Measurements from ENCODE around the gene CMTR1. TPM values are rescaled to one million over a fixed set of nuclear protein-coding genes. Genes with fewer than 3 reads are reported as not detected.
A peak's percentile ranks its signal among the peaks of the same experiment; 100 is the strongest.

The CMTR1 gene
- polyA plus RNA-seq, 1 of the 3 experiments (the other 2 are of a cell fraction), result 19.8 TPM

DNA sequence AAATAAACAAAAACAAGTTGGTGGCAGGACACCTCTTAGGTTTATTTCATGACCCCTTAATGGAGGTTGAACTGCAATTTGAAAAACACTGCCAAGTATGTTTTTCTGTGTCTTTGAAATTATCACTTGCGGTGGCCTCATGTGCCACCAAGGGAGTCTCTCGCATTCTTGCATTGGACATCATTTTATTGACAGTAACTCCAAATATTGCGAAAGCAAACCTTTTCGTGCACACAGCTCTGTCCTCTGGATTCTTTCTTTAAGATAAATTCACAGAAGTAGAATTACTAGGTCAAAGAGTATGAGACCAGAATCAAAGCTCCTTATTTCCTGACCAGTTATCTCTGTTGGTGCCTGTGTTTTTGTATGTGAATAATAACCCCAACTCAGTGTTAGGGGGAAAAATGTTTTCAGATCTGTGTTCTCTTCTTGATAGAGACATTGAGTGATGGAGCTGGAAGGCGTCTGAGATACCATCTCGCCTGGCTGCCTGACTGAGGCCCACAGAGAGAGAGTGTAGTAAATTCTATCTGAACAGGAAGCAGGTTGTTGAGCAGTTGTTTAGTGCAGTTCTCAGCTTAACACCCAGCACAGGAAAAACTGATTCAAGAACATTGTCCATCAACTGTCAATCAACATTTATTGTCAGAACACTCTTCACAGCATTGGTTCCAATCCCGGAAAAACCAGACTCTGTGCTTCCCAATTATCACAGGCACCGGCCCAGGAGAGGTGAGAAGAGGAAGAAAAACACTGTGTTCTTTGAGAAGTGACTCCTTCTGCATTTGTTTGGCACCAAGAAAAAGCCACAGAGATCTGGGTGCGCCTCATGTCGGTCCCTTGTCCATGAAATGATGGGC, 68.8 kb downstream of the CMTR1 start:
- Histone ChIP-seq H3F3A (replicated peaks; ENCODE audit: insufficient read depth) (no peaks in the 10 kb centered on the region), H3K79me2 (ENCODE audit: insufficient read depth) (peaks cover 8% of the 10 kb centered on the region; the same call in 1 of the 2 replicates), H3K4me2 (no peak overlapping the region), H4K20me1 (ENCODE audit: insufficient read depth) (no peaks in the 10 kb centered on the region), H3K9me3 (no peaks in the 10 kb centered on the region), H3K9ac (no peak overlapping the region), H2AFZ (ENCODE audit: low read depth) (no peak overlapping the region), H3K36me3 (replicated peaks in 1 of 2; ENCODE audit: control insufficient read depth in 1 of 2, insufficient read depth in 2 of 2, low read length in 1 of 2) (no peaks in the 10 kb centered on the region), H3K27ac (ENCODE audit: low read depth in 2 of 2, low read length in 1 of 2) (peak overlapping the region in 1 of 2 experiments; percentile 89; a peak in 2 of 4 replicates), H3K4me3 (ENCODE audit: low read depth in 2 of 2, low read length in 1 of 2) (no peak overlapping the region), H3K27me3 (ENCODE audit: insufficient read depth) (no peaks in the 10 kb centered on the region), H3K4me1 (ENCODE audit: control insufficient read depth in 1 of 2, insufficient read depth in 2 of 2, low read depth in 1 of 2, low read length in 1 of 2) (peaks cover 5 to 44% of the 10 kb centered on the region in 2 experiments; a peak in 3 of 4 replicates), H3K9me2 (no peaks in the 10 kb centered on the region)
- POLR2A ChIA-PET, result no interaction called here
- TF ChIP-seq GATA2 (CRISPR knock-in tag; IDR thresholded peaks at IDR 0.05) (peak; percentile 88), CHD2 (IDR thresholded peaks at IDR 0.05; ENCODE audit: low read length, partially characterized antibody) (peak; percentile 23), RAD21 (IDR thresholded peaks at IDR 0.05; ENCODE audit: low read length) (peak; percentile 5; the same call in 1 of the 2 replicates), FOXM1 (IDR thresholded peaks at IDR 0.05; ENCODE audit: low read depth) (no peak)
- WGBS (ENCODE audit: low lambda C conversion rate), result 83% methylated on average over 10 of the region's 10 CpGs
- no peak for DNase-seq
- CTCF ChIA-PET, result interaction anchor here (0.6 to 2.3 kb wide), 6 partner anchors 7 to 832 kb away, joined by 3 to 6 read pairs (median 3); no protein-coding TSS in a partner anchor

DNA sequence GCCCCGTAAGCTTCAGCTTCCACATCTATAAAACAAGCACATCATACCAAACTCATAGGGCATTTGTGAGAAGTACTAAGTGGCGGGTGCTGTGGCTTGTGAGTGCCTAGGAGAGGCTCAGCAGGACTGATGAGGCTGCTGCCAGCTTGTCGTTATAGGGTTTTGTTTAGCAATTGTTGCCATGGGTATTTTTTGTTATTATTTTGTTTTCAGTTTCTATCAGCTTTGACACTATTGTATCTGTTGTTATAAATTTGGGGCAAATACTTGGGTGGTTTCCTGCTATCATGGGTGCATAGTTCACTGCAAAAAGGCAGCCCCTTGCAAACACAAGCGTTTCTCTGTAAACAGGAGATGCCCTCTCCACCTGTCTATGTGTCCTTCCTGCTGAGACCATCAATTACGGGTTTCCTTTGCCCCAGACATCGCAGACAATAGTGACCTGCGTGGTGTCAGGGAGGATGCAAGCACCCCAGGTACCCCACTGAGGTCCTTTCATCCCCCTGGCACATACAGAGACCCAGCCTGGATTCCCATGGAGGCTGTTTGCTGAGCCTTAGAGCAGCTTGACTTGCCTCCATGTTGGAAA, 69.8 kb downstream of the CMTR1 start:
- CTCF ChIA-PET, result interaction anchor here (1.1 to 2.3 kb wide), 5 partner anchors 8 to 64 kb away, joined by 3 to 9 read pairs (median 4); no protein-coding TSS in a partner anchor
- WGBS (ENCODE audit: low lambda C conversion rate), result 78% methylated on average over 7 of the region's 7 CpGs

More for the DNA sequence above, 69.8 kb downstream of the CMTR1 start:
- peaks cover 5 to 49% of the 10 kb centered on the region in 2 experiments; a peak in 3 of 4 replicates for H3K4me1 ChIP-seq (ENCODE audit: control insufficient read depth in 1 of 2, insufficient read depth in 2 of 2, low read depth in 1 of 2, low read length in 1 of 2)
- no peaks in the 10 kb centered on the region for H3F3A ChIP-seq (replicated peaks; ENCODE audit: insufficient read depth)
- no peak overlapping the region for H3K4me3 ChIP-seq (ENCODE audit: low read depth in 2 of 2, low read length in 1 of 2)
- no peaks in the 10 kb centered on the region for H3K9me2 ChIP-seq
- no peaks in the 10 kb centered on the region for H3K36me3 ChIP-seq (replicated peaks in 1 of 2; ENCODE audit: control insufficient read depth in 1 of 2, insufficient read depth in 2 of 2, low read length in 1 of 2)
- no peak for TF ChIP-seq NRF1 (IDR thresholded peaks at IDR 0.05; ENCODE audit: low read depth, low read length)
- TF ChIP-seq YY1 (IDR thresholded peaks at IDR 0.05; ENCODE audit: low read depth), result no peak
- TF ChIP-seq, protein P1, sequence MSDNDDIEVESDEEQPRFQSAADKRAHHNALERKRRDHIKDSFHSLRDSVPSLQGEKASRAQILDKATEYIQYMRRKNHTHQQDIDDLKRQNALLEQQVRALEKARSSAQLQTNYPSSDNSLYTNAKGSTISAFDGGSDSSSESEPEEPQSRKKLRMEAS (IDR thresholded peaks at IDR 0.05; ENCODE audit: low read depth), result no peak
- no peak for TF ChIP-seq FOXJ3 (CRISPR knock-in tag; IDR thresholded peaks at IDR 0.05)
- TF ChIP-seq, protein P2, sequence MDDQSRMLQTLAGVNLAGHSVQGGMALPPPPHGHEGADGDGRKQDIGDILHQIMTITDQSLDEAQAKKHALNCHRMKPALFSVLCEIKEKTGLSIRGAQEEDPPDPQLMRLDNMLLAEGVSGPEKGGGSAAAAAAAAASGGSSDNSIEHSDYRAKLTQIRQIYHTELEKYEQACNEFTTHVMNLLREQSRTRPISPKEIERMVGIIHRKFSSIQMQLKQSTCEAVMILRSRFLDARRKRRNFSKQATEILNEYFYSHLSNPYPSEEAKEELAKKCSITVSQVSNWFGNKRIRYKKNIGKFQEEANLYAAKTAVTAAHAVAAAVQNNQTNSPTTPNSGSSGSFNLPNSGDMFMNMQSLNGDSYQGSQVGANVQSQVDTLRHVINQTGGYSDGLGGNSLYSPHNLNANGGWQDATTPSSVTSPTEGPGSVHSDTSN (IDR thresholded peaks at IDR 0.05), result no peak
- TF ChIP-seq EP300 (IDR thresholded peaks at IDR 0.05; ENCODE audit: borderline replicate concordance in 1 of 2, low read depth in 1 of 2, low read length in 1 of 2), result no peak
- no peak for TF ChIP-seq TAF1 (IDR thresholded peaks at IDR 0.05; ENCODE audit: borderline replicate concordance, low read depth, low read length)
- no peak for TF ChIP-seq GABPA (IDR thresholded peaks at IDR 0.05; ENCODE audit: low read depth)
- TF ChIP-seq, protein P3, sequence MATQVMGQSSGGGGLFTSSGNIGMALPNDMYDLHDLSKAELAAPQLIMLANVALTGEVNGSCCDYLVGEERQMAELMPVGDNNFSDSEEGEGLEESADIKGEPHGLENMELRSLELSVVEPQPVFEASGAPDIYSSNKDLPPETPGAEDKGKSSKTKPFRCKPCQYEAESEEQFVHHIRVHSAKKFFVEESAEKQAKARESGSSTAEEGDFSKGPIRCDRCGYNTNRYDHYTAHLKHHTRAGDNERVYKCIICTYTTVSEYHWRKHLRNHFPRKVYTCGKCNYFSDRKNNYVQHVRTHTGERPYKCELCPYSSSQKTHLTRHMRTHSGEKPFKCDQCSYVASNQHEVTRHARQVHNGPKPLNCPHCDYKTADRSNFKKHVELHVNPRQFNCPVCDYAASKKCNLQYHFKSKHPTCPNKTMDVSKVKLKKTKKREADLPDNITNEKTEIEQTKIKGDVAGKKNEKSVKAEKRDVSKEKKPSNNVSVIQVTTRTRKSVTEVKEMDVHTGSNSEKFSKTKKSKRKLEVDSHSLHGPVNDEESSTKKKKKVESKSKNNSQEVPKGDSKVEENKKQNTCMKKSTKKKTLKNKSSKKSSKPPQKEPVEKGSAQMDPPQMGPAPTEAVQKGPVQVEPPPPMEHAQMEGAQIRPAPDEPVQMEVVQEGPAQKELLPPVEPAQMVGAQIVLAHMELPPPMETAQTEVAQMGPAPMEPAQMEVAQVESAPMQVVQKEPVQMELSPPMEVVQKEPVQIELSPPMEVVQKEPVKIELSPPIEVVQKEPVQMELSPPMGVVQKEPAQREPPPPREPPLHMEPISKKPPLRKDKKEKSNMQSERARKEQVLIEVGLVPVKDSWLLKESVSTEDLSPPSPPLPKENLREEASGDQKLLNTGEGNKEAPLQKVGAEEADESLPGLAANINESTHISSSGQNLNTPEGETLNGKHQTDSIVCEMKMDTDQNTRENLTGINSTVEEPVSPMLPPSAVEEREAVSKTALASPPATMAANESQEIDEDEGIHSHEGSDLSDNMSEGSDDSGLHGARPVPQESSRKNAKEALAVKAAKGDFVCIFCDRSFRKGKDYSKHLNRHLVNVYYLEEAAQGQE (IDR thresholded peaks at IDR 0.05; ENCODE audit: low read depth, low read length), result no peak
- no peak for TF ChIP-seq CHD2 (IDR thresholded peaks at IDR 0.05; ENCODE audit: low read length, partially characterized antibody)
- TF ChIP-seq MXI1 (IDR thresholded peaks at IDR 0.05; ENCODE audit: low read depth, low read length), result no peak
- TF ChIP-seq SMC3 (IDR thresholded peaks at IDR 0.05; ENCODE audit: low read depth, low read length), result no peak
- no peak for TF ChIP-seq TEAD4 (IDR thresholded peaks at IDR 0.05; ENCODE audit: borderline replicate concordance, insufficient read depth)
- TF ChIP-seq JUND (IDR thresholded peaks at IDR 0.05), result no peak
- TF ChIP-seq, protein P4, sequence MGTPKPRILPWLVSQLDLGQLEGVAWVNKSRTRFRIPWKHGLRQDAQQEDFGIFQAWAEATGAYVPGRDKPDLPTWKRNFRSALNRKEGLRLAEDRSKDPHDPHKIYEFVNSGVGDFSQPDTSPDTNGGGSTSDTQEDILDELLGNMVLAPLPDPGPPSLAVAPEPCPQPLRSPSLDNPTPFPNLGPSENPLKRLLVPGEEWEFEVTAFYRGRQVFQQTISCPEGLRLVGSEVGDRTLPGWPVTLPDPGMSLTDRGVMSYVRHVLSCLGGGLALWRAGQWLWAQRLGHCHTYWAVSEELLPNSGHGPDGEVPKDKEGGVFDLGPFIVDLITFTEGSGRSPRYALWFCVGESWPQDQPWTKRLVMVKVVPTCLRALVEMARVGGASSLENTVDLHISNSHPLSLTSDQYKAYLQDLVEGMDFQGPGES (IDR thresholded peaks at IDR 0.05; ENCODE audit: low read depth, low read length), result no peak
- no peak overlapping the region for H2AFZ ChIP-seq (ENCODE audit: low read depth)
- no peaks in the 10 kb centered on the region for H3K27me3 ChIP-seq (ENCODE audit: insufficient read depth)
- H4K20me1 ChIP-seq (ENCODE audit: insufficient read depth), result no peaks in the 10 kb centered on the region
- DNase-seq, result no peak
- H3K27ac ChIP-seq (ENCODE audit: low read depth in 2 of 2, low read length in 1 of 2), result peak overlapping the region in 1 of 2 experiments; percentile 89; a peak in 2 of 4 replicates
- H3K9ac ChIP-seq, result no peak overlapping the region
- H3K79me2 ChIP-seq (ENCODE audit: insufficient read depth), result peaks cover 8% of the 10 kb centered on the region; the same call in 1 of the 2 replicates
- POLR2A ChIA-PET, result no interaction called here
- H3K9me3 ChIP-seq, result no peaks in the 10 kb centered on the region
- H3K4me2 ChIP-seq, result no peak overlapping the region

Measured in SK-N-SH (cell line).